ENCODE measurements around the gene DNMT3A. TPM values are rescaled to one million over a fixed set of nuclear protein-coding genes. Genes with fewer than 3 reads are reported as not detected.

The DNMT3A gene
- total RNA-seq, 1 experiment from 2014 or later = 215 TPM

DNA sequence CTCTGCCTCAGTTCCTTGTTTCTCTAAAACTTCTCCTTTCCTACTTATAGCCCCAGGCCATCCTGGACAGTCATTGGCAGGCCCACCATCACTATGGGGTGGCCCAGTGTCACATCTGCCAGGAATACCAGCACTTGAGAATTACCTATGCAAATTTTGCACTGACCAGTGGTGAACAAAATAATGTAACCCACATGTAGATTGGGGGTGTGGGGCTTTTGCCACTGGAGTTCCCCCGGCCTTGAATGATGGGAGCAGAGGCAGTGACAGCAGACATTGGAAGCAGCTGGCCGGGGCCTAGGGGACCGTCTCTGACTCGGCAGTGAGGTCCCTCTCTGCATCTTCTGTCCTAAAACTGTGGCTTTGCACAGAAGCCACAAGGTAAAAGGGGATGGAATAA is 24.9 kb upstream of the DNMT3A start:
- no peaks in the 10 kb centered on the region for H4K20me1 ChIP-seq (ENCODE audit: control insufficient read depth, insufficient read depth, insufficient read length)
- no peak overlapping the region for H3K4ac ChIP-seq (ENCODE audit: low read depth, low read length)
- Mint-ChIP-seq H3K4me3 (no peak overlapping the region), H3K36me3 (ENCODE audit: insufficient read depth in 1 of 3, low read depth in 3 of 3) (no peaks in the 10 kb centered on the region), H3K27me3 (ENCODE audit: low read depth) (peaks cover 59% of the 10 kb centered on the region), H3K4me1 (peaks cover 18 to 28% of the 10 kb centered on the region in 2 experiments), H3K9me3 (no peaks in the 10 kb centered on the region), H3K27ac (no peak overlapping the region)
- H3K4me2 ChIP-seq (ENCODE audit: insufficient read depth, insufficient read length, low read length) = no peak overlapping the region
- H3K9ac ChIP-seq (ENCODE audit: extremely low read depth, insufficient read length, low read length) = no peak overlapping the region
- DNase-seq = no peak
- no peak overlapping the region for H3K27ac ChIP-seq (ENCODE audit: insufficient read length, low read depth, low read length)
- WGBS (ENCODE audit: extremely low coverage, insufficient read length, low lambda C conversion rate) = no CpG with 5 or more reads among the region's 4 CpGs
- H4K91ac ChIP-seq (ENCODE audit: insufficient read length, low read depth, low read length) = no peak overlapping the region
- no peaks in the 10 kb centered on the region for H3K79me2 ChIP-seq (ENCODE audit: insufficient read depth, low read length)
- H2BK20ac ChIP-seq (ENCODE audit: low read depth, low read length, poor library complexity, severe bottlenecking) = no peak overlapping the region
- no peaks in the 10 kb centered on the region for H3K9me3 ChIP-seq (ENCODE audit: control insufficient read depth, low read depth, low read length)
- H2AK5ac ChIP-seq (ENCODE audit: insufficient read length, low read length) = no peak overlapping the region
- no peak for TF ChIP-seq CTCF (conservative IDR thresholded peaks at IDR 0.05)
- no peaks in the 10 kb centered on the region for H3K79me1 ChIP-seq (ENCODE audit: insufficient read depth, low read depth, low read length, poor library complexity, severe bottlenecking)
- no peak overlapping the region for H3K14ac ChIP-seq (ENCODE audit: insufficient read depth, low read length)
- no peak overlapping the region for H3T11ph ChIP-seq (ENCODE audit: low read length)
- no peak overlapping the region for H4K8ac ChIP-seq (replicated peaks; ENCODE audit: insufficient read length, low read depth, low read length)
- peaks cover 2% of the 10 kb centered on the region; the same call in 1 of the 2 replicates for H3K27me3 ChIP-seq (ENCODE audit: insufficient read depth, low read length)
- no peak overlapping the region for H3K18ac ChIP-seq (ENCODE audit: insufficient read length, low read depth, low read length)
- no peak overlapping the region for H2BK120ac ChIP-seq (ENCODE audit: low read depth, low read length, poor library complexity, severe bottlenecking)
- H2BK12ac ChIP-seq (ENCODE audit: insufficient read length, low read depth, low read length) = no peak overlapping the region
- H4K5ac ChIP-seq (ENCODE audit: insufficient read length, low read depth, low read length) = no peak overlapping the region
- no peak overlapping the region for H2BK5ac ChIP-seq (ENCODE audit: insufficient read length, low read length)
- H2AFZ ChIP-seq (ENCODE audit: low read length) = no peak overlapping the region
- H3K4me1 ChIP-seq (ENCODE audit: insufficient read depth, low read length) = no peaks in the 10 kb centered on the region; the same call in 1 of the 2 replicates
- no peak overlapping the region for H3K56ac ChIP-seq (ENCODE audit: insufficient read length, low read depth, low read length)
- no peak overlapping the region for H2BK15ac ChIP-seq (ENCODE audit: low read depth, low read length)
- no peaks in the 10 kb centered on the region for H3K23me2 ChIP-seq (ENCODE audit: insufficient read length, low read depth, low read length, poor library complexity, severe bottlenecking)
- no peak overlapping the region for H3K23ac ChIP-seq (ENCODE audit: insufficient read length, low read depth, low read length)

Measured in H9 (cell line).